ENCODE measurements around the gene NKX6-2.

- TF ChIP-seq, protein P1, sequence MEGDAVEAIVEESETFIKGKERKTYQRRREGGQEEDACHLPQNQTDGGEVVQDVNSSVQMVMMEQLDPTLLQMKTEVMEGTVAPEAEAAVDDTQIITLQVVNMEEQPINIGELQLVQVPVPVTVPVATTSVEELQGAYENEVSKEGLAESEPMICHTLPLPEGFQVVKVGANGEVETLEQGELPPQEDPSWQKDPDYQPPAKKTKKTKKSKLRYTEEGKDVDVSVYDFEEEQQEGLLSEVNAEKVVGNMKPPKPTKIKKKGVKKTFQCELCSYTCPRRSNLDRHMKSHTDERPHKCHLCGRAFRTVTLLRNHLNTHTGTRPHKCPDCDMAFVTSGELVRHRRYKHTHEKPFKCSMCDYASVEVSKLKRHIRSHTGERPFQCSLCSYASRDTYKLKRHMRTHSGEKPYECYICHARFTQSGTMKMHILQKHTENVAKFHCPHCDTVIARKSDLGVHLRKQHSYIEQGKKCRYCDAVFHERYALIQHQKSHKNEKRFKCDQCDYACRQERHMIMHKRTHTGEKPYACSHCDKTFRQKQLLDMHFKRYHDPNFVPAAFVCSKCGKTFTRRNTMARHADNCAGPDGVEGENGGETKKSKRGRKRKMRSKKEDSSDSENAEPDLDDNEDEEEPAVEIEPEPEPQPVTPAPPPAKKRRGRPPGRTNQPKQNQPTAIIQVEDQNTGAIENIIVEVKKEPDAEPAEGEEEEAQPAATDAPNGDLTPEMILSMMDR (IDR thresholded peaks at IDR 0.05; ENCODE audit: low read depth, low read length, poor library complexity, severe bottlenecking), result no peak
- TF ChIP-seq EZH2phosphoT487 (IDR thresholded peaks at IDR 0.05; ENCODE audit: borderline replicate concordance, low read length), result no peak
Measured at GRCh38 chr10:132752961-132753360, 33.0 kb downstream of the NKX6-2 start.

All from DOHH2 (cell line).